GM19025 (cell line): ENCODE measurements around the gene ZNF222.
A peak's percentile ranks its signal among the peaks of the same experiment; 100 is the strongest.

ENCODE experiments used
- ATAC-seq: cut with Tn5 transposase; IDR thresholded peaks from one replicate; pipeline ENCODE4 v1.9.1; 2021; ENCODE audit warnings: mild to moderate bottlenecking, low read depth, moderate library complexity; ENCODE audit not compliant: unreplicated experiment

The ZNF222 gene

GRCh38 chr19:44025217-44025936 is at the start of gene ZNF222:
Gene ZNF222 (plus strand): TSS chr19:44025379. CDS start chr19:44025437, 58 bp downstream.
- ATAC-seq: peak; percentile 86

DNA sequence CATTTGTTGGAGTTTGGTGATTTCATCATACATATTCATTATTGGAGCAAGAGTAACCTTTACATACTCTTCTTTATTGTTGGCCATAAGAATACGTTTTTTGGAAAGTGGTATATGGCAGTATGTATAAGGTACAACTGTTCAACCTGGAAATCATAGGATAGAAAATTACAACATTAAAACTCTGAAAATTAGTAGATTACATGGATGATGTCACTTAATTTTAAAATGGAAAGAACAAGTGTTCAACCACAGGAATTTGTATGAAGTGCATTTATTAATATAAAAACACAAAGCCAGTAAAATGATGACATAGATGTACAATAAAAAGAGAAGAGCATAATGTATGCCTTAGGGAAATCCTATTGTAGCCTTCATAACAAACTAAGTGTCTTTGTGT is 48.4 kb upstream of the ZNF222 start:
- no peak for ATAC-seq

GRCh38 chr19:43983544-43983911 is 41.7 kb upstream of the ZNF222 start:
- ATAC-seq: no peak

DNA sequence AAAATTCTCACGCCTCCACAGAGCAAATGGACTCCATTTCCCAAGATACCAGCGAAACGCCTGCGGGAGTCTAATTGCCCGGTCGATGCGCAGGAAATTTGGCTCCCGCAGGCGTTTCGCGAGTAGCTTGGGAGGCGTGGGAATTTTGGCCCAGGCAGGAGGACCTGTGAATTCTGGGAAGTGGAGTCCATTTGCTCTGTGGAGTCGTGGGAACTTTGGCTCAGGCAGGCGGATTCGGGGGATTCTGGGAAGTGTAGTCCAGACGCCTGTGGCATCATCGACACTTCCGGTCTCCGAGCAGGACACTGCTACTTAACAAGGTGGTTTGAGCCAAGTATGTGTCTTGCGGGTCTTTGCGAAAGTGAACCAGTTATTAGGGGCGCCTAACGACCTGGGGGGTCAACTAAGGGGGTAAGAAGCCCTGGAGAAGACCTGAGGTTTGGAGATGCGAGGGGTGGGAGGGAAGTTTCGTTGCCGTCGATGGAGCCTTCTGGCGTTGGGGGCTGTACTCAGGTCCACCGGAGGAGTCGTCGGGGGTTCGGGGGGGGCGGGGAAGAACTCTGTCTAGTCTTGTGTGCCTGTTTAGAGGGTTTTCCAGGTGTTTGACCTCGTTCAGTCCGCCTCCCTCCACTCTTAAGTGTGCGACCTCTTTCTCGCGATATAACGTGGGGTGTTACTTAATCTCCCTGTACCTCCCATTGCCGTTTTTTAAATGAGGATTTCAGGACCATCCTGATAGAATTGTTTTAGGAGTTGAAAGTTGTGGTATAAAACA is 41.1 kb upstream of the ZNF222 start, which contains the start of gene ZNF155:
TSS of gene ZNF155 (plus strand) at position 277 of the 775 bp plus-strand sequence. CDS start 4,356 bp downstream, outside the sequence.
- ATAC-seq: peak; percentile 76

- no peak for ATAC-seq
Measured at GRCh38 chr19:43984687-43985000, 40.5 kb upstream of the ZNF222 start.

GRCh38 chr19:43997631-43998290 is 27.4 kb upstream of the ZNF222 start:
- ATAC-seq: no peak

DNA sequence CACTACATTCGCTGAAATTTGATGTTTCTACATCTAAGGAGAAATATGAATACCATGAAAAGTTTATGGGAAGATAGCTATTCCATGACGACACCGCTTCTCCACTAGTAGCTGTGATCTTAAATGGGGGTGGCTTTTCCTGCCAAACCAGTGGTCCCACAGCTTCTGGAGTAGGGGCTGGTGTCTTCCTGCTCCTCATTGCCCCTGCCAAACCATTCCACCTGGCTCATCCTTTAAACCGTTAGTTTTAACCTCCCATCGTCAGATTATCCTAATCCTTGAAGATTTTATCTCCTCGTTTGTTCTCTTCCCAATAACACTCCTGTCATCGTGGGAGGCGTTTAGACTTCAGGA is 23.0 kb upstream of the ZNF222 start:
- no peak for ATAC-seq

DNA sequence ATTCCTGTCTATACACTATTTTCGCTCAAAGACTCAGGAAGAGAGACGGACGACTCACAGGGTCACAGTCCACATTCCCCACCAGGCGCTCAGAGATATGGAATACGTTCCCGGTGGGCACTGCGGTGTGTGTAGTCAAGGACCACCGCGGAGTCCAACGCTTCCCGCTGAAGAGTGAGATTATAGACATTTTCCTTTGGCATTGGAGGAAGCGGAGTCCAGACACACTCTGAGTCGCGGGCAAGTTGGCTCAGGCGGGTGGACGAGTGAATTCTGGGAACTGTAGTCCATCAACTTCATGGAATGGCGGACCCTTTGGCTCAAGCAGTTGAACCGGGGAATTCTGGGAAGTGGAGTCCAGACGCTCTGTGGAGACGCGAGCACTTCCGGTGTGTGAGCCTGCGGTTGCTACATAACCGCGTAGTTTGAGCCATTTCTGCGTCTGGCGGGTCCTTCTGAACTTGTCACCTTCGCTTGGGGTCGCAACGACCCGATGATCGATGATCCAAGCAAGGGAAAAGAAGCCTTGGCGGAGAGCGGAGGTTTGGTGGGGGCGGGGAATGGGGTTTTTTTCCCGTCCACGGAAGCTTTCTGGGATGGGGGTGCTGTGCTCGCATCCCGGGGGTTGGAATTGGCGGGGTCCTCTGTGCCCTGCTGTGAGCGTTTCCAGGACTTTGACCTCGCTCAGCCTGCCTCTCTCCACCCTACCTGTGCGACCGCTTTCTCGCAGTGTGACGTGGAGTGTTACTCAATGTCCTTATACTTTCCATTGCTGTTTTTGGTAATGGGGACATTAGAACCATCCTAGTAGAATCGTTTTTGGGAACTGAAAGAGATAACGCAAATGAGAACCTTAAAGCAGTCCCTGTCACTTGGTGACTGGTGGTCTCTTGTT is 22.4 kb upstream of the ZNF222 start, which contains the start of gene ZNF230:
TSS of gene ZNF230 (plus strand) at position 392 of the 895 bp plus-strand sequence. CDS start 4,122 bp downstream, outside the sequence.
- peak; percentile 87 for ATAC-seq

GRCh38 chr19:44003461-44004009 is 21.6 kb upstream of the ZNF222 start:
- ATAC-seq: no peak

DNA sequence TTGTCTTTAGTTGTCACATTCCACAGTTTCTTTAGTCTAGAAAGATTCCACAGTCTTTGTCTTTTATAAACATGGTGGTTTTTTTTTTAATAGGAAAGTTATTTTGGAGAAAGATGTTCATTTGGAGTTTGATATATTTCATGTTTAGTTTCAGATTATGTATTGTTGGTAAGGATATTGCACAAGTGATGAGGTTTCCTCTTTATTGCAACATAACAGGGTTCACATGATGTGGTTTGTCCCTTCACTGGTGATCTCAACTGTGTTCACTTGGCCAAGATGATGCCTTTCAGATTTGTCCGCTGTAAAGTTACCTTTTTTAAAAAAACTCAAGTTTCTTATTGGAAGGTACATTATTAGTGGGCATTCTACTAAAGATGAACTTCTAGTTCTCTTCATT is 19.2 kb upstream of the ZNF222 start:
- ATAC-seq: no peak

GRCh38 chr19:44007473-44007872 is 17.7 kb upstream of the ZNF222 start:
- no peak for ATAC-seq

- ATAC-seq: no peak
Measured at GRCh38 chr19:44010468-44010867, 14.7 kb upstream of the ZNF222 start.

- ATAC-seq: no peak
Measured at GRCh38 chr19:44019498-44019897, 5.7 kb upstream of the ZNF222 start.

- no peak for ATAC-seq
Measured at GRCh38 chr19:44021221-44021620, 4.0 kb upstream of the ZNF222 start.

GRCh38 chr19:44024900-44025216 is 321 bp upstream of the ZNF222 start:
- no peak for ATAC-seq

- no peak for ATAC-seq
Measured at GRCh38 chr19:44026622-44027021, 1.4 kb downstream of the ZNF222 start.

- ATAC-seq: no peak
Measured at GRCh38 chr19:44032001-44032610, 6.9 kb downstream of the ZNF222 start.

DNA sequence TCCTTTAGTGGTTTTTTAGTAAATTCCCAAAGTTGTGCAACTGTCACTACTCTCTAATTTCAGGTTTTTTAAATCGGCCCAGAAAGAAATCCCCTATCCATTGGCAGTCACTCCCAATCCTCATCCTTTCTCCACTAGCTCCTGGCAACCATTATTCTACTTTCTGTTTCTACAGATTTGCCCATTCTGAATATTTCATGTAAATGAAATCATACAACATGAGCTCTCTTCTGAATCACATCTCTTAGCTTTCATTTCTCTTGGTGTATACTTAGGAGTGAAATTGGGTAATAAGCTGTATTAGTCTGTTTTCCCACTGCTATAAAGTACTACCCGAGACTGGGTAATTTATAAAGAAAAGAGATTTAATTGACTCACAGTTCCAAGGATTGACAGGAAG is 17.0 kb downstream of the ZNF222 start:
- no peak for ATAC-seq

GRCh38 chr19:44050740-44051649 is 25.8 kb downstream of the ZNF222 start:
- ATAC-seq: no peak
